ENCODE measurements around the gene SLIT3.

The SLIT3 gene

GRCh38 chr5:169300468-169301385, at the start of gene SLIT3:
TSS of gene SLIT3 (minus strand) at chr5:169301139. CDS start at chr5:169300709, 430 bp downstream.
- no peak for DNase-seq (ENCODE audit: low read depth)

- no peak for DNase-seq (ENCODE audit: low read depth)
These were observed 49.1 kb upstream of the SLIT3 start for GRCh38 chr5:169350016-169350415.

GRCh38 chr5:169347786-169348185, 46.8 kb upstream of the SLIT3 start:
- no peak for DNase-seq (ENCODE audit: low read depth)

GRCh38 chr5:169344629-169345028, 43.7 kb upstream of the SLIT3 start:
- no peak for DNase-seq (ENCODE audit: low read depth)

GRCh38 chr5:169343766-169344165, 42.8 kb upstream of the SLIT3 start:
- no peak for DNase-seq (ENCODE audit: low read depth)

GRCh38 chr5:169341556-169341955, 40.6 kb upstream of the SLIT3 start:
- no peak for DNase-seq (ENCODE audit: low read depth)

- DNase-seq (ENCODE audit: low read depth) = no peak
These were observed 38.9 kb upstream of the SLIT3 start for GRCh38 chr5:169339869-169340268.

GRCh38 chr5:169336242-169336641, 35.3 kb upstream of the SLIT3 start:
- no peak for DNase-seq (ENCODE audit: low read depth)

GRCh38 chr5:169335806-169336205, 34.9 kb upstream of the SLIT3 start:
- no peak for DNase-seq (ENCODE audit: low read depth)

- DNase-seq (ENCODE audit: low read depth) = no peak
These were observed 32.6 kb upstream of the SLIT3 start for GRCh38 chr5:169333518-169333917.

- DNase-seq (ENCODE audit: low read depth) = no peak
These were observed 30.4 kb upstream of the SLIT3 start for GRCh38 chr5:169331292-169331852.

- DNase-seq (ENCODE audit: low read depth) = no peak
These were observed 27.5 kb upstream of the SLIT3 start for GRCh38 chr5:169328401-169328800.

- DNase-seq (ENCODE audit: low read depth) = no peak
These were observed 24.3 kb upstream of the SLIT3 start for GRCh38 chr5:169325273-169325672.

- DNase-seq (ENCODE audit: low read depth) = no peak
These were observed 17.6 kb upstream of the SLIT3 start for GRCh38 chr5:169318556-169318955.

- no peak for DNase-seq (ENCODE audit: low read depth)
These were observed 6.7 kb upstream of the SLIT3 start for GRCh38 chr5:169307646-169308045.

- no peak for DNase-seq (ENCODE audit: low read depth)
These were observed 4.4 kb upstream of the SLIT3 start for GRCh38 chr5:169305366-169305765.

- DNase-seq (ENCODE audit: low read depth) = no peak
These were observed 3.2 kb upstream of the SLIT3 start for GRCh38 chr5:169304175-169304574.

GRCh38 chr5:169303119-169303515, 2.2 kb upstream of the SLIT3 start:
- no peak for DNase-seq (ENCODE audit: low read depth)

- DNase-seq (ENCODE audit: low read depth) = peak; percentile 38
These were observed 1.7 kb upstream of the SLIT3 start for GRCh38 chr5:169302491-169303118.

- no peak for DNase-seq (ENCODE audit: low read depth)
These were observed 1.0 kb upstream of the SLIT3 start for GRCh38 chr5:169301986-169302385.

GRCh38 chr5:169301386-169301934, 521 bp upstream of the SLIT3 start:
- DNase-seq (ENCODE audit: low read depth) = no peak

- no peak for DNase-seq (ENCODE audit: low read depth)
These were observed 1.1 kb downstream of the SLIT3 start for GRCh38 chr5:169299663-169300467.
